Measurements from ENCODE around the gene TMSB15C.
"Not testable (repeated sequence)": the region's sequence is repeated elsewhere in the genome, so short reads cannot be mapped to it uniquely, and the experiment has no call there.

DNA sequence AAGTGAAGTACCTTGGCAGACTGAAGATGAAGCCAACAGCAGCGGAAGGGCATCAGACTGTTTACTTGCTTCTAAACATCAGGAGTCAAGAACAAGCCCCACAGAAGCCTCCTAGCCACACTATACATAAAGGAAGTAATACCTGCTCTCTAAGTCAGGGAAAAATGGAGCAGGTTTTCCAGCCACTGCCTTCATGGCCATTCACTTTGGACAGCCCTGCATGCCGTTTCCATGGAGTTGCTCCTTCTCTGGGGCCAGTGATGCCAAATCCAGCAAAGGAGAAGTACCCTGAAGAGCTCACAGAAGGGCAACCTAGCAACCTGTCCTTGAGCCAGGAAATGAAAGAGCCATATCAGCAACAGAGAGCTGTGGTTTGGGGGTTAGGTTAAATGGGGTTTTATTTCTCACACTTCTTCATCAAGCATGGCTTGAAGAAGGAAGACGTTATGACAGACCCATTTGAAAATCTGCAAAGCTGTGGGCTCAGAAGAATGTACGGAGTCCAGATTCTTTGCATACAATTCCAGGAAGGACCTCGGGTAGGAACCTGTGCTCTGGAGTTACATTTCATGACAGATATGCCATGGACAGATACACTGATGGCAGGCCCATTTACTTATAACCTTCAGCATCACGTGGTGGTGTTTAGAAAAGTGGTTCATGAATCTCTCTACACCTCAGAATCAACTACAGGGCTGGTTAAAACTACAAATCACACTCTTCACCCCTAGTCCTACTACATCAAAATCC lies 34.6 kb upstream of the TMSB15C start:
- not testable (repeated sequence) for TF ChIP-seq CTCF (IDR thresholded peaks at IDR 0.05; ENCODE audit: borderline replicate concordance, extremely low read depth, low read length, poor library complexity, severe bottlenecking); EZH2 (IDR thresholded peaks at IDR 0.05; ENCODE audit: borderline replicate concordance, low read depth, low read length, severe bottlenecking)
